Liver (tissue), 9 donors: ENCODE data around the gene CHI3L2. TPM values are rescaled to one million over a fixed set of nuclear protein-coding genes. Genes with fewer than 3 reads are reported as not detected.

Experiments used
- DNase-seq: peaks from one replicate; pipeline ENCODE4 v3.0.0-alpha.2; 2017; ENCODE audit warnings: low spot score
- H3K27ac ChIP-seq, 2 donors: one replicate each; pipeline ENCODE4 v1.7.0; 2013; ENCODE audit warnings: inconsistent platforms in 2 of 2, low read length in 2 of 2, control low read depth in 1 of 2, low read depth in 1 of 2, mild to moderate bottlenecking in 1 of 2
- H3K27me3 ChIP-seq, 4 donors: one replicate each; pipeline versions ENCODE4 v1.6.1 to v1.7.0; 2013; ENCODE audit warnings: low read length in 3 of 4, inconsistent platforms in 1 of 4, mild to moderate bottlenecking in 1 of 4, moderate library complexity in 1 of 4; ENCODE audit not compliant: control insufficient read depth in 4 of 4, insufficient read depth in 4 of 4
- H3K36me3 ChIP-seq, 4 donors: one replicate each; pipeline versions ENCODE4 v1.6.1 to v1.7.0; 2013; ENCODE audit warnings: low read length in 3 of 4, mild to moderate bottlenecking in 3 of 4, low read depth in 1 of 4, moderate library complexity in 1 of 4; ENCODE audit not compliant: control insufficient read depth in 4 of 4, insufficient read depth in 3 of 4
- H3K4me1 ChIP-seq, 4 donors: one replicate each; pipeline versions ENCODE4 v1.6.1 to v1.7.0; 2013; ENCODE audit warnings: low read length in 3 of 4, mild to moderate bottlenecking in 3 of 4, moderate library complexity in 1 of 4; ENCODE audit not compliant: control insufficient read depth in 4 of 4, insufficient read depth in 4 of 4
- H3K4me3 ChIP-seq, 3 donors: one replicate each; pipeline versions ENCODE4 v1.6.1 to v1.7.0; 2013; ENCODE audit warnings: low read length in 3 of 3, control low read depth in 1 of 3, low read depth in 1 of 3, mild to moderate bottlenecking in 1 of 3
- H3K9ac ChIP-seq, 2 donors: one replicate each; pipeline ENCODE4 v1.7.0; 2013; ENCODE audit warnings: low read length in 2 of 2, mild to moderate bottlenecking in 2 of 2, moderate library complexity in 2 of 2, control low read depth in 1 of 2, low read depth in 1 of 2
- H3K9me3 ChIP-seq, 4 donors: one replicate each; pipeline versions ENCODE4 v1.6.1 to v1.7.0; 2013; ENCODE audit warnings: low read length in 3 of 4; ENCODE audit not compliant: control insufficient read depth in 4 of 4
- CTCF ChIP-seq: fragments of 150-350 bp; IDR thresholded peaks from 2 replicates; pipeline ENCODE4 v1.5.1; 2017; ENCODE audit warnings: improper control_type of control experiment, low read depth, low read length; ENCODE audit not compliant: missing input control
- EGR1 ChIP-seq, 2 donors: IDR thresholded peaks; 2 replicates each; pipeline ENCODE4 v1.6.1; 2016 to 2018; ENCODE audit warnings: antibody characterized with exemption in 2 of 2, low read depth in 2 of 2
- FOXA1 ChIP-seq: IDR thresholded peaks from 2 replicates; pipeline ENCODE4 v1.6.1; 2016; ENCODE audit warnings: antibody characterized with exemption
- GABPA ChIP-seq, 2 donors: IDR thresholded peaks in 1 of 2; conservative IDR thresholded peaks in 1 of 2; 2 replicates each; pipeline ENCODE4 v1.6.1; 2016; ENCODE audit warnings: antibody characterized with exemption in 2 of 2, mild to moderate bottlenecking in 1 of 2, moderate library complexity in 1 of 2
- HNF4A ChIP-seq, 2 donors: conservative IDR thresholded peaks; 2 replicates each; pipeline ENCODE4 v1.6.1; 2016; ENCODE audit warnings: antibody characterized with exemption in 2 of 2, mild to moderate bottlenecking in 2 of 2
- HNF4G ChIP-seq: IDR thresholded peaks from 2 replicates; pipeline ENCODE4 v1.6.1; 2016; ENCODE audit warnings: antibody characterized with exemption
- JUND ChIP-seq, 2 donors: IDR thresholded peaks; 2 replicates each; pipeline ENCODE4 v1.6.1; 2016; ENCODE audit warnings: antibody characterized with exemption in 2 of 2
- MAX ChIP-seq: IDR thresholded peaks from 2 replicates; pipeline ENCODE4 v1.6.1; 2016; ENCODE audit warnings: antibody characterized with exemption
- NR2F2 ChIP-seq: IDR thresholded peaks from 2 replicates; pipeline ENCODE4 v1.6.1; 2016; ENCODE audit warnings: antibody characterized with exemption
- RAD21 ChIP-seq, 2 donors: IDR thresholded peaks; 2 replicates each; pipeline ENCODE4 v1.6.1; 2016; ENCODE audit warnings: antibody characterized with exemption in 2 of 2, mild to moderate bottlenecking in 2 of 2
- REST ChIP-seq: IDR thresholded peaks from 2 replicates; pipeline ENCODE4 v1.6.1; 2016; ENCODE audit warnings: antibody characterized with exemption, mild to moderate bottlenecking
- RXRA ChIP-seq, 2 donors: IDR thresholded peaks; 2 replicates each; pipeline ENCODE4 v1.6.1; 2017 to 2018; ENCODE audit warnings: antibody characterized with exemption in 2 of 2, mild to moderate bottlenecking in 1 of 2
- SP1 ChIP-seq: IDR thresholded peaks from 2 replicates; pipeline ENCODE4 v1.6.1; 2018; ENCODE audit warnings: antibody characterized with exemption, mild to moderate bottlenecking
- TAF1 ChIP-seq: conservative IDR thresholded peaks from 2 replicates; pipeline ENCODE4 v1.6.1; 2016; ENCODE audit warnings: antibody characterized with exemption, mild to moderate bottlenecking
- YY1 ChIP-seq: IDR thresholded peaks from 2 replicates; pipeline ENCODE4 v1.6.1; 2016; ENCODE audit warnings: antibody characterized with exemption, mild to moderate bottlenecking
- WGBS: extraction: QIAGEN DNeasy Blood & Tissue Kit; methylation state at CpG from one replicate; pipeline ENCODE4 v1.1.7; 2013; 5-methylcytosine and 5-hydroxymethylcytosine counted together
- polyA plus RNA-seq, 2 donors: library from polyadenylated mRNA; stranded (reverse) in 1 of 2; unstranded in 1 of 2; fragments of 200-250 nt in 1 of 2; fragments of >200 nt in 1 of 2; fragmentation: Nextera tagmentation in 1 of 2; extraction: Ambion mirVana in 1 of 2; gene quantifications; one replicate each; pipeline versions ENCODE4 v1.2.1 to v1.2.3, GENCODE V29; 2013 to 2015
- total RNA-seq, 2 donors: library from RNA; depleted of rRNA; stranded (reverse); fragments of >200 nt; gene quantifications; one replicate each; pipeline ENCODE4 v1.2.3, GENCODE V29; 2014
- TF ChIP-seq, protein P1 (sequence below): IDR thresholded peaks from 2 replicates; pipeline ENCODE4 v1.6.1; 2016; ENCODE audit warnings: antibody characterized with exemption
- donor health status: healthy.
- donor health status: healthy.
- donor health status: healthy.
- donor health status: healthy.
- donor health status: healthy.

CHI3L2 gene
- total and polyA plus RNA-seq, 4 donors, result 0.07 to 0.32 (median 0.24) TPM

DNA sequence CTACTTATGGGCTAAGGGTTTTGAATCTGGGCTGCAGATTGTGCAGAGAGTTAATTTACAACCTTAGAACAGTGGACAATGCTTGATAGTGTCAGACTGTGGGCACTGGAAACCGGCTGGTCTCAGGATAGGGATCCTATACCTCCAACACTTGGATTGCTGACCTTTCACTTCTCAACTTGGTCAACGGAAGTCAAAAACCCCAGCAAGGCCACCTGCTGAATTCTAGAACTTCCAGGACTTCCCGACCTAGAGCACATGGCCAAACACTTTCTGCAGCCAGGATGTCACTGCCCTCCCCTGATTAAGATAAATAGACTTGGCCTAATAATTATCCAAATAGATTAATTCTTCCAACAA, 26.7 kb upstream of the CHI3L2 start:
- H3K4me3 ChIP-seq, result peak overlapping the region in 1 of 3 donors; percentile 2
- no peaks in the 10 kb centered on the region for H3K27me3 ChIP-seq
- no peaks in the 10 kb centered on the region for H3K9me3 ChIP-seq
- H3K4me1 ChIP-seq, result peaks cover 10 to 69% (median 52%) of the 10 kb centered on the region in 4 donors
- peak overlapping the region; percentile 55 to 80 for H3K27ac ChIP-seq
- DNase-seq, result no peak
- H3K36me3 ChIP-seq, result peaks cover 0 to 17% (median 1%) of the 10 kb centered on the region in 4 donors
- WGBS, result 40% methylated on average over 3 of the region's 3 CpGs
- TF ChIP-seq YY1 (no peak), JUND (IDR thresholded peaks at IDR 0.05) (no peak), GABPA (IDR thresholded peaks at IDR 0.05 in 1 of 2, conservative IDR thresholded peaks at IDR 0.05 in 1 of 2) (no peak), FOXA1 (no peak), MAX (no peak), RXRA (IDR thresholded peaks at IDR 0.05) (no peak), HNF4G (no peak), TAF1 (no peak)
- TF ChIP-seq, protein P1, sequence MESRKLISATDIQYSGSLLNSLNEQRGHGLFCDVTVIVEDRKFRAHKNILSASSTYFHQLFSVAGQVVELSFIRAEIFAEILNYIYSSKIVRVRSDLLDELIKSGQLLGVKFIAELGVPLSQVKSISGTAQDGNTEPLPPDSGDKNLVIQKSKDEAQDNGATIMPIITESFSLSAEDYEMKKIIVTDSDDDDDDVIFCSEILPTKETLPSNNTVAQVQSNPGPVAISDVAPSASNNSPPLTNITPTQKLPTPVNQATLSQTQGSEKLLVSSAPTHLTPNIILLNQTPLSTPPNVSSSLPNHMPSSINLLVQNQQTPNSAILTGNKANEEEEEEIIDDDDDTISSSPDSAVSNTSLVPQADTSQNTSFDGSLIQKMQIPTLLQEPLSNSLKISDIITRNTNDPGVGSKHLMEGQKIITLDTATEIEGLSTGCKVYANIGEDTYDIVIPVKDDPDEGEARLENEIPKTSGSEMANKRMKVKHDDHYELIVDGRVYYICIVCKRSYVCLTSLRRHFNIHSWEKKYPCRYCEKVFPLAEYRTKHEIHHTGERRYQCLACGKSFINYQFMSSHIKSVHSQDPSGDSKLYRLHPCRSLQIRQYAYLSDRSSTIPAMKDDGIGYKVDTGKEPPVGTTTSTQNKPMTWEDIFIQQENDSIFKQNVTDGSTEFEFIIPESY, result no peak
- H3K9ac ChIP-seq, result no peak overlapping the region

DNA sequence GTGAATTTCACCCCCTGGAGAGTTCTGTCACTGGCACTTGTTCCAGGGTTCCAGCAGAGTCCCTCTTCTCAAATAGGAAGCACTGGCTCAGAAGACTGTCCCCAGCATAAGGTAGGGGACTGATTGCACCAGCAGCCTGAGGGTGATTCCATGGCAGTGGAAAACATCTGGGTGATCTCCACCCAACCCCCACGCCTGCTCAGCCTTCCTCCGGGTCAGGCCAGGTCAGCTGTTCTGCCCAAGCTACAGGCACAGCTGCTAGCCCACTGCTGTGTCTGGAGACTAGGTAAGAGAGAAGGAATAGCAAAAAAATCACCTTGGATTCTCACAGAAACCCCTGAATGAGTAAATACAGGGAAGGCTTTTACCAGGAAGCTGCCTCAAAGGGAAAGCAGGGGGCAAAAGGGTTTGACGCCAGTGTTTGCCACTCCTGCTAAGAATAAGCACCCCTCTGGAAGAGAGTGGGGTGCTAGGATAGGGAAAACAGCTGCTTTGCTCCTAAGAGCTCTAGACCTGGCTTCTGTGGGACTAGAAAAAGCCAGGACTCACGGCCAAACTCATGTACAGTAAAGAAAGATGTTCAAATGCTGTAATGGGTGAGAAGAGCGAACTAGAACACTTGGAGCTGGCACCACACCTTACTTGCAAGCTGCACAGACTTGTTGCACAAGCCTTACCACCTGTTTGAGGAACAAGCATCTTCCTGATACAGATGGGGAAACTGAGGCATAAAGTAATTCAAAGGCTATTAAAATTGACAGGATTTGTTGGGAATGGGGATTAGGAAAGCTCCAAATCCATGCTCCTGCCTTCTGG, 26.0 kb upstream of the CHI3L2 start:
- H3K4me3 ChIP-seq, result peak overlapping the region in 1 of 3 donors; percentile 14
- 79% methylated on average over 5 of the region's 5 CpGs for WGBS
- peak overlapping the region; percentile 55 to 80 for H3K27ac ChIP-seq
- peak in 1 of 2 donors; percentile 59 for TF ChIP-seq RXRA (IDR thresholded peaks at IDR 0.05)
- TF ChIP-seq MAX, result no peak
- no peak for DNase-seq
- no peaks in the 10 kb centered on the region for H3K27me3 ChIP-seq
- H3K9me3 ChIP-seq, result no peaks in the 10 kb centered on the region
- H3K9ac ChIP-seq, result peak overlapping the region in 1 of 2 donors; percentile 45
- H3K36me3 ChIP-seq, result peaks cover 0 to 16% (median 1%) of the 10 kb centered on the region in 4 donors
- H3K4me1 ChIP-seq, result peaks cover 10 to 62% (median 46%) of the 10 kb centered on the region in 4 donors

DNA sequence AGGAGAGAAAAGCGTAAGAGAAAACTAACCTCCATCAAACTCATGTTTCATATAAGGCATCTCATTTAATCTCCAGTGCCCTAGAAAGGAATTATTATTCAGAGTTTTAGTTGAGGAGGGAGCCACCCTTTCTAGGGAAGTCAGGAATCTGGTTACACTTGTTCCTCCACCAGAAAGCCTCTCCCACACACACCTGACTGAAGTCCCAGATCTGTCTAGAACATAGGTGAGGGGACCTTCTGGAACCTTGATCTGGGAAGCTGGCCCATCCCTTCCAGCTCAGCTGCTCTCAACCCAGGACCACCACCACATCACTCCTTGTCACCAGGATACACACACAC, 25.2 kb upstream of the CHI3L2 start:
- Histone ChIP-seq H3K9ac (no peak overlapping the region), H3K27me3 (no peaks in the 10 kb centered on the region), H3K4me1 (peaks cover 10 to 59% (median 43%) of the 10 kb centered on the region in 4 donors), H3K9me3 (no peaks in the 10 kb centered on the region), H3K4me3 (no peak overlapping the region), H3K36me3 (peaks cover 0 to 8% (median 0%) of the 10 kb centered on the region in 4 donors), H3K27ac (peak overlapping the region in 1 of 2 donors; percentile 25)
- DNase-seq, result no peak
- 89% methylated on average over 1 of the region's 1 CpG for WGBS
- TF ChIP-seq, protein P1, result no peak
- no peak for TF ChIP-seq RXRA (IDR thresholded peaks at IDR 0.05)
- no peak for TF ChIP-seq NR2F2
- TF ChIP-seq HNF4A (conservative IDR thresholded peaks at IDR 0.05), result no peak
- no peak for TF ChIP-seq RAD21 (IDR thresholded peaks at IDR 0.05)
- no peak for TF ChIP-seq FOXA1
- TF ChIP-seq TAF1, result no peak
- TF ChIP-seq HNF4G, result no peak
- no peak for TF ChIP-seq YY1
- no peak for TF ChIP-seq GABPA (IDR thresholded peaks at IDR 0.05 in 1 of 2, conservative IDR thresholded peaks at IDR 0.05 in 1 of 2)
- no peak for TF ChIP-seq REST
- no peak for TF ChIP-seq JUND (IDR thresholded peaks at IDR 0.05)
- no peak for TF ChIP-seq CTCF
- no peak for TF ChIP-seq EGR1 (IDR thresholded peaks at IDR 0.05; ENCODE audit: low read depth in 2 of 2)
- TF ChIP-seq SP1, result no peak
